Muscle of arm (tissue), 14 donors: ENCODE results near the gene EIF2AK2. TPM values are rescaled to one million over a fixed set of nuclear protein-coding genes. Genes with fewer than 3 reads are reported as not detected.
"Not testable (repeated sequence)": the region's sequence is repeated elsewhere in the genome, so short reads cannot be mapped to it uniquely, and the experiment has no call there.

ENCODE experiments used
- DNase-seq: peaks from one replicate; pipeline ENCODE4 v3.0.0-alpha.2; 2013
- long read RNA-seq, 11 donors: transcript quantifications; one replicate each; lab custom pipeline, GENCODE V29; 2026
- polyA plus RNA-seq, 12 donors: library from polyadenylated mRNA; unstranded; fragments of 120-200 nt; gene quantifications; one replicate each; pipeline ENCODE4 v1.2.1, GENCODE V29; 2013; ENCODE audit not compliant: insufficient read length in 12 of 12

Gene EIF2AK2
- 10 to 100 TPM in 11 of 12 donors, not detected in 1; 20.1 to 39.2 (median 26.6) TPM for polyA plus RNA-seq
- long read RNA-seq, donor 1, full-length matches to known transcripts: 4 of 4 reads
- long read RNA-seq, donor 1, partial matches to known transcripts: 0 of 4 reads
- long read RNA-seq, donor 1, other reads (novel, unspliced or antisense): 0 of 4 reads
- long read RNA-seq, donor 2, full-length matches to known transcripts: 4 of 16 reads
- long read RNA-seq, donor 2, partial matches to known transcripts: 12 of 16 reads
- long read RNA-seq, donor 2, other reads (novel, unspliced or antisense): 0 of 16 reads
- long read RNA-seq, donor 3, partial matches to known transcripts: 0 of 2 reads
- long read RNA-seq, donor 3, other reads (novel, unspliced or antisense): 0 of 2 reads
- long read RNA-seq, donor 4, full-length matches to known transcripts: 1 of 1 reads
- long read RNA-seq, donor 4, partial matches to known transcripts: 0 of 1 reads
- long read RNA-seq, donor 4, other reads (novel, unspliced or antisense): 0 of 1 reads
- long read RNA-seq, donor 5, full-length matches to known transcripts: 2 of 2 reads
- long read RNA-seq, donor 5, partial matches to known transcripts: 0 of 2 reads
- long read RNA-seq, donor 5, other reads (novel, unspliced or antisense): 0 of 2 reads
- long read RNA-seq, donor 6, partial matches to known transcripts: 0 of 2 reads
- long read RNA-seq, donor 6, other reads (novel, unspliced or antisense): 0 of 2 reads
- long read RNA-seq, donor 7, full-length matches to known transcripts: 2 of 2 reads
- long read RNA-seq, donor 7, partial matches to known transcripts: 0 of 2 reads
- long read RNA-seq, donor 7, other reads (novel, unspliced or antisense): 0 of 2 reads
- long read RNA-seq, donor 8, partial matches to known transcripts: 0 of 1 reads
- long read RNA-seq, donor 8, other reads (novel, unspliced or antisense): 0 of 1 reads
- long read RNA-seq, donor 9, partial matches to known transcripts: 49 of 55 reads
- long read RNA-seq, donor 9, other reads (novel, unspliced or antisense): 5 of 55 reads
- long read RNA-seq, donor 10, full-length matches to known transcripts: 4 of 4 reads
- long read RNA-seq, donor 10, partial matches to known transcripts: 0 of 4 reads
- long read RNA-seq, donor 10, other reads (novel, unspliced or antisense): 0 of 4 reads
- long read RNA-seq, donor 11, full-length matches to known transcripts: 4 of 19 reads
- long read RNA-seq, donor 11, partial matches to known transcripts: 15 of 19 reads
- long read RNA-seq, donor 11, other reads (novel, unspliced or antisense): 0 of 19 reads

GRCh38 chr2:37156857-37157714, at the start of gene EIF2AK2:
Gene EIF2AK2, minus strand, starts transcription at chr2:37156980. Its CDS starts 9,174 bp downstream, at chr2:37147806.
- DNase-seq: peak; percentile 87

GRCh38 chr2:37205689-37206341, 49.0 kb upstream of the EIF2AK2 start:
- no peak for DNase-seq

GRCh38 chr2:37205071-37205661, 48.4 kb upstream of the EIF2AK2 start:
- not testable (repeated sequence) for DNase-seq

- no peak for DNase-seq
Measured at GRCh38 chr2:37203708-37204107, 46.9 kb upstream of the EIF2AK2 start.

- no peak for DNase-seq
Measured at GRCh38 chr2:37201766-37202165, 45.0 kb upstream of the EIF2AK2 start.

GRCh38 chr2:37201208-37201607, 44.4 kb upstream of the EIF2AK2 start:
- DNase-seq: no peak

- DNase-seq: no peak
Measured at GRCh38 chr2:37198681-37199065, 41.9 kb upstream of the EIF2AK2 start.

GRCh38 chr2:37196320-37197195, 39.8 kb upstream of the EIF2AK2 start, which contains the start of gene CEBPZOS:
Gene CEBPZOS, plus strand, starts transcription at chr2:37196496. Its CDS starts 3,209 bp downstream, at chr2:37199705.
- DNase-seq: peak; percentile 91

GRCh38 chr2:37195862-37196319, 39.1 kb upstream of the EIF2AK2 start:
- not testable (repeated sequence) for DNase-seq

GRCh38 chr2:37192551-37192950, 35.8 kb upstream of the EIF2AK2 start:
- DNase-seq: no peak

GRCh38 chr2:37191747-37192146, 35.0 kb upstream of the EIF2AK2 start:
- DNase-seq: no peak

- no peak for DNase-seq
Measured at GRCh38 chr2:37191253-37191652, 34.5 kb upstream of the EIF2AK2 start.

GRCh38 chr2:37190290-37190689, 33.5 kb upstream of the EIF2AK2 start:
- DNase-seq: no peak

- DNase-seq: no peak
Measured at GRCh38 chr2:37189452-37190153, 32.8 kb upstream of the EIF2AK2 start.

- DNase-seq: no peak
Measured at GRCh38 chr2:37188570-37188969, 31.8 kb upstream of the EIF2AK2 start, which contains the start of gene SULT6B1. Gene SULT6B1, minus strand, starts transcription at chr2:37188670. Its CDS starts 30 bp downstream, at chr2:37188640.

GRCh38 chr2:37181726-37182684, 25.2 kb upstream of the EIF2AK2 start:
- DNase-seq: no peak
